GM12878 (cell line): Measurements from ENCODE around the gene NFE2L3. TPM values are rescaled to one million over a fixed set of nuclear protein-coding genes. Genes with fewer than 3 reads are reported as not detected.

Experiments used
- ATAC-seq: fragments of 200-7000 bp; cut with Tn5 transposase; 3 replicates; pipeline ENCODE4 v1.9.1; 2020; ENCODE audit warnings: mild to moderate bottlenecking, moderate library complexity
- BruUV-seq: library from RNA; stranded (reverse); fragments of 400-500 nt; replicated peaks from 2 replicates; lab custom pipeline; 2021; lab: Mats Ljungman, UMichigan
- CTCF ChIA-PET: fragments of 300-600 bp; sonication (Branson Sonifier 250); formaldehyde crosslinking; extraction: SDS; loops from one replicate; lab custom pipeline; 2021; ENCODE audit warnings: inconsistent platforms; lab: Yijun Ruan, JAX
- POLR2A ChIA-PET: fragments of 350-600 bp; formaldehyde crosslinking; extraction: SDS; loops from one replicate; lab custom pipeline; 2021; ENCODE audit warnings: inconsistent platforms; lab: Charles Lee
- RAD21 ChIA-PET: fragments of 300-600 bp; sonication (Branson Sonifier 250); formaldehyde crosslinking; loops from one replicate; lab custom pipeline; 2023; ENCODE audit warnings: antibody characterized with exemption; ENCODE audit not compliant: unreplicated experiment; lab: Charles Lee
- SMC1A ChIA-PET: fragments of 300-600 bp; sonication (Branson Sonifier 250); formaldehyde crosslinking; loops from one replicate; lab custom pipeline; 2023; ENCODE audit not compliant: unreplicated experiment, uncharacterized antibody; lab: Charles Lee
- DNase-seq: peaks from one replicate; pipeline ENCODE4 v3.0.0-alpha.2; 2011; ENCODE audit warnings: low read depth, low spot score
- FAIRE-seq: peaks from 3 replicates; lab custom pipeline; 2011; peaks lifted over from hg19 to GRCh38; lab: Jason Lieb, UNC
- H2AFZ ChIP-seq: 2 replicates; pipeline ENCODE4 v1.6.0; 2011; ENCODE audit warnings: low read depth, low read length, control low read depth; ENCODE audit not compliant: control insufficient read depth
- H3K27ac ChIP-seq: 2 replicates; pipeline ENCODE4 v1.5.1; 2011; ENCODE audit warnings: control low read depth; ENCODE audit not compliant: control insufficient read depth, insufficient read depth
- H3K27me3 ChIP-seq, 2 experiments: replicated peaks in 1 of 2; 2 replicates each; pipeline versions ENCODE4 v1.6.0 to v1.6.1; 2011; ENCODE audit warnings: low read length in 1 of 2; ENCODE audit not compliant: control insufficient read depth in 2 of 2, insufficient read depth in 2 of 2
- H3K36me3 ChIP-seq, 2 experiments: 2 replicates each; pipeline ENCODE4 v1.5.1; 2011; ENCODE audit warnings: low read length in 1 of 2; ENCODE audit not compliant: control insufficient read depth in 2 of 2, insufficient read depth in 2 of 2
- H3K4me1 ChIP-seq: 2 replicates; pipeline ENCODE4 v1.6.1; 2011; ENCODE audit warnings: mild to moderate bottlenecking, low read length, moderate library complexity, mixed read lengths; ENCODE audit not compliant: control insufficient read depth, insufficient read depth
- H3K4me2 ChIP-seq: 2 replicates; pipeline ENCODE4 v1.6.0; 2011; ENCODE audit warnings: control low read depth; ENCODE audit not compliant: control insufficient read depth, insufficient read depth
- H3K4me3 ChIP-seq: fragments of 200-600 bp; sonication (generic); 2 replicates; pipeline ENCODE4 v1.5.1; 2016
- H3K79me2 ChIP-seq: 2 replicates; pipeline ENCODE4 v1.6.0; 2011; ENCODE audit warnings: low read length; ENCODE audit not compliant: control insufficient read depth, insufficient read depth
- H3K9ac ChIP-seq: 2 replicates; pipeline ENCODE4 v1.8.0; 2011; ENCODE audit warnings: low read length, control low read depth, mixed read lengths; ENCODE audit not compliant: control insufficient read depth, insufficient read depth
- H3K9me3 ChIP-seq: replicated peaks from 3 replicates; pipeline ENCODE4 v1.5.1; 2011; ENCODE audit warnings: mild to moderate bottlenecking, low read length; ENCODE audit not compliant: control insufficient read depth, insufficient read depth
- H4K20me1 ChIP-seq: 2 replicates; pipeline ENCODE4 v1.6.0; 2011; ENCODE audit not compliant: control insufficient read depth, insufficient read depth
- ATF3 ChIP-seq: IDR thresholded peaks from 2 replicates; pipeline ENCODE4 v1.6.1; 2011; ENCODE audit warnings: low read depth, mild to moderate bottlenecking, low read length, moderate library complexity, borderline replicate concordance; ENCODE audit errors: extremely low read depth
- BACH1 ChIP-seq: fragments of 450-650 bp; IDR thresholded peaks from 2 replicates; pipeline ENCODE4 v1.6.1; 2017; ENCODE audit warnings: mild to moderate bottlenecking, borderline replicate concordance
- BMI1 ChIP-seq: fragments of 450-650 bp; IDR thresholded peaks from 2 replicates; pipeline ENCODE4 v1.6.1; 2016; ENCODE audit warnings: mild to moderate bottlenecking, moderate library complexity, borderline replicate concordance
- CBX5 ChIP-seq: sonication (generic); IDR thresholded peaks from 2 replicates; pipeline ENCODE4 v1.6.1; 2016; ENCODE audit warnings: low read depth, moderate library complexity, mild to moderate bottlenecking, inconsistent platforms
- ELK1 ChIP-seq: IDR thresholded peaks from 2 replicates; pipeline ENCODE4 v1.6.1; 2012; ENCODE audit warnings: low read depth, low read length, improper control_type of control experiment
- HDAC2 ChIP-seq: fragments of 200-600 bp; sonication (generic); IDR thresholded peaks from 2 replicates; pipeline ENCODE4 v1.6.1; 2017
- NBN ChIP-seq: fragments of 450-650 bp; IDR thresholded peaks from 2 replicates; pipeline ENCODE4 v1.6.1; 2016
- NFIC ChIP-seq: IDR thresholded peaks from 2 replicates; pipeline ENCODE4 v1.6.1; 2012; ENCODE audit warnings: low read depth, mild to moderate bottlenecking, inconsistent platforms, low read length, moderate library complexity
- NR2F1 ChIP-seq: fragments of 450-650 bp; conservative IDR thresholded peaks from 2 replicates; pipeline ENCODE4 v1.6.1; 2017; ENCODE audit warnings: mild to moderate bottlenecking
- RUNX3 ChIP-seq: IDR thresholded peaks from 2 replicates; pipeline ENCODE4 v1.6.1; 2012; ENCODE audit warnings: low read length, inconsistent platforms
- STAT1 ChIP-seq: fragments of 450-650 bp; conservative IDR thresholded peaks from 2 replicates; pipeline ENCODE4 v1.6.1; 2014; ENCODE audit warnings: antibody characterized with exemption, mild to moderate bottlenecking
- WGBS: methylation state at CpG from one replicate; pipeline ENCODE4 v1.1.6; 2016; ENCODE audit warnings: low lambda C conversion rate; ENCODE audit not compliant: insufficient replicate concordance, insufficient coverage; ENCODE audit errors: missing lambda C conversion rate; 5-methylcytosine and 5-hydroxymethylcytosine counted together
- in situ Hi-C: fragments of 300-500 bp; cut with MboI; formaldehyde crosslinking; loops from 9 replicates; pipeline ENCODE4 v1.14.3; 2018; ENCODE audit warnings: mixed read lengths
- intact Hi-C: fragments of 100-400 bp; cut with micrococcal nuclease; formaldehyde crosslinking; loops from one replicate; pipeline ENCODE4 v1.14.2; 2022; ENCODE audit not compliant: unreplicated experiment
- polyA plus RNA-seq, 11 experiments: library from polyadenylated mRNA; depleted of rRNA in 4 of 11; unstranded in 6 of 11; stranded (reverse) in 5 of 11; fragments of >200 nt; fragmentation: Nextera tagmentation in 4 of 11; fragmentation: Illumina TruSeq in 1 of 11; extraction: Ambion mirVana in 4 of 11; extraction: Trizol in 1 of 11; gene quantifications; 1 replicate in 1 of 11; 2 replicates in 10 of 11; pipeline versions ENCODE4 v1.2.1 to v1.2.3, GENCODE V29; 2011 to 2016; ENCODE audit warnings: inconsistent platforms in 2 of 11, missing spikeins in 2 of 11, low read depth in 1 of 11
- total RNA-seq, 4 experiments: library from RNA; depleted of rRNA in 3 of 4; stranded (reverse); fragments of >200 nt in 3 of 4; fragmentation: Illumina TruSeq in 1 of 4; extraction: Trizol in 1 of 4; gene quantifications; 2 replicates each; pipeline versions ENCODE4 v1.2.1 to v1.2.3, GENCODE V29; 2013 to 2021
- TF ChIP-seq, protein P1 (sequence below): fragments of 450-650 bp; IDR thresholded peaks from 2 replicates; pipeline ENCODE4 v1.6.1; 2016; ENCODE audit warnings: mild to moderate bottlenecking, moderate library complexity, borderline replicate concordance
- TF ChIP-seq, protein P2 (sequence below): IDR thresholded peaks from 2 replicates; pipeline ENCODE4 v1.6.1; 2011; ENCODE audit warnings: borderline replicate concordance, low read depth, mild to moderate bottlenecking, moderate library complexity, mixed read lengths, low read length; ENCODE audit not compliant: insufficient read depth; ENCODE audit errors: extremely low read length

The NFE2L3 gene
- total and polyA plus RNA-seq, 10 of the 15 experiments (the other 5 are each of a cell fraction or from before 2014, with no cell fraction given), result 4.4 to 34.9 (median 13.0) TPM

- TF ChIP-seq NR2F1, result no peak
These were observed 18.7 kb downstream of the NFE2L3 start (continued) for GRCh38 chr7:26170663-26171062.

- SMC1A ChIA-PET, result interaction anchor here (0.7 to 3.4 kb wide), 7 partner anchors 9 to 26 kb away, joined by 3 to 14 read pairs (median 4); no protein-coding TSS in a partner anchor
- DNase-seq (no peak), FAIRE-seq (no peak), ATAC-seq (no peak)
- H3K4me3 ChIP-seq, result no peak overlapping the region
- TF ChIP-seq NFIC, result no peak
- no peak for TF ChIP-seq BACH1
- TF ChIP-seq HDAC2, result no peak
- TF ChIP-seq, protein P1, sequence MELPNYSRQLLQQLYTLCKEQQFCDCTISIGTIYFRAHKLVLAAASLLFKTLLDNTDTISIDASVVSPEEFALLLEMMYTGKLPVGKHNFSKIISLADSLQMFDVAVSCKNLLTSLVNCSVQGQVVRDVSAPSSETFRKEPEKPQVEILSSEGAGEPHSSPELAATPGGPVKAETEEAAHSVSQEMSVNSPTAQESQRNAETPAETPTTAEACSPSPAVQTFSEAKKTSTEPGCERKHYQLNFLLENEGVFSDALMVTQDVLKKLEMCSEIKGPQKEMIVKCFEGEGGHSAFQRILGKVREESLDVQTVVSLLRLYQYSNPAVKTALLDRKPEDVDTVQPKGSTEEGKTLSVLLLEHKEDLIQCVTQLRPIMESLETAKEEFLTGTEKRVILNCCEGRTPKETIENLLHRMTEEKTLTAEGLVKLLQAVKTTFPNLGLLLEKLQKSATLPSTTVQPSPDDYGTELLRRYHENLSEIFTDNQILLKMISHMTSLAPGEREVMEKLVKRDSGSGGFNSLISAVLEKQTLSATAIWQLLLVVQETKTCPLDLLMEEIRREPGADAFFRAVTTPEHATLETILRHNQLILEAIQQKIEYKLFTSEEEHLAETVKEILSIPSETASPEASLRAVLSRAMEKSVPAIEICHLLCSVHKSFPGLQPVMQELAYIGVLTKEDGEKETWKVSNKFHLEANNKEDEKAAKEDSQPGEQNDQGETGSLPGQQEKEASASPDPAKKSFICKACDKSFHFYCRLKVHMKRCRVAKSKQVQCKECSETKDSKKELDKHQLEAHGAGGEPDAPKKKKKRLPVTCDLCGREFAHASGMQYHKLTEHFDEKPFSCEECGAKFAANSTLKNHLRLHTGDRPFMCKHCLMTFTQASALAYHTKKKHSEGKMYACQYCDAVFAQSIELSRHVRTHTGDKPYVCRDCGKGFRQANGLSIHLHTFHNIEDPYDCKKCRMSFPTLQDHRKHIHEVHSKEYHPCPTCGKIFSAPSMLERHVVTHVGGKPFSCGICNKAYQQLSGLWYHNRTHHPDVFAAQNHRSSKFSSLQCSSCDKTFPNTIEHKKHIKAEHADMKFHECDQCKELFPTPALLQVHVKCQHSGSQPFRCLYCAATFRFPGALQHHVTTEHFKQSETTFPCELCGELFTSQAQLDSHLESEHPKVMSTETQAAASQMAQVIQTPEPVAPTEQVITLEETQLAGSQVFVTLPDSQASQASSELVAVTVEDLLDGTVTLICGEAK, result no peak
- no peak for TF ChIP-seq NBN
- TF ChIP-seq ATF3, result no peak
- TF ChIP-seq, protein P2, sequence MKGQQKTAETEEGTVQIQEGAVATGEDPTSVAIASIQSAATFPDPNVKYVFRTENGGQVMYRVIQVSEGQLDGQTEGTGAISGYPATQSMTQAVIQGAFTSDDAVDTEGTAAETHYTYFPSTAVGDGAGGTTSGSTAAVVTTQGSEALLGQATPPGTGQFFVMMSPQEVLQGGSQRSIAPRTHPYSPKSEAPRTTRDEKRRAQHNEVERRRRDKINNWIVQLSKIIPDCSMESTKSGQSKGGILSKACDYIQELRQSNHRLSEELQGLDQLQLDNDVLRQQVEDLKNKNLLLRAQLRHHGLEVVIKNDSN, result no peak
- TF ChIP-seq RUNX3, result no peak
- no peak for TF ChIP-seq BMI1
- no peak for TF ChIP-seq STAT1
- no peak for TF ChIP-seq CBX5
- no peak for TF ChIP-seq ELK1
- no peak overlapping the region for H3K4me2 ChIP-seq
- no peaks in the 10 kb centered on the region for H4K20me1 ChIP-seq
- H3K9ac ChIP-seq, result no peak overlapping the region
- POLR2A ChIA-PET, result interaction anchor here (1.3 to 1.7 kb wide), 4 partner anchors 11 to 22 kb away, joined by 3 to 5 read pairs (median 4); no protein-coding TSS in a partner anchor
- intact Hi-C loops, result no loop called here
- peaks cover 10% of the 10 kb centered on the region for H3K4me1 ChIP-seq
- H2AFZ ChIP-seq, result no peak overlapping the region
- no peaks in the 10 kb centered on the region for H3K9me3 ChIP-seq
- CTCF ChIA-PET, result interaction anchor here (0.7 to 1.2 kb wide), 5 partner anchors 10 to 279 kb away, joined by 3 read pairs; no protein-coding TSS in a partner anchor
- WGBS, result 98% methylated on average over 2 of the region's 2 CpGs
- RAD21 ChIA-PET, result interaction anchor here (0.7 kb wide), 1 partner anchor 27 kb away, joined by 3 read pairs; no protein-coding TSS in a partner anchor
- H3K27me3 ChIP-seq, result no peaks in the 10 kb centered on the region
- peaks cover 20% of the 10 kb centered on the region for H3K79me2 ChIP-seq
- no TSS peak for BruUV-seq
- no peak overlapping the region for H3K27ac ChIP-seq
- in situ Hi-C loops, result no loop called here
- H3K36me3 ChIP-seq, result peaks cover 2 to 3% of the 10 kb centered on the region in 2 experiments; a peak in 3 of 4 replicates
These were observed 19.6 kb downstream of the NFE2L3 start for GRCh38 chr7:26171601-26172000.
